KG1 (cell line): ENCODE data around the gene ATF5.

Experiments used
- DNase-seq: peaks from one replicate; lab custom pipeline; 2025; lab: John Stamatoyannopoulos, UW

Gene ATF5

DNA sequence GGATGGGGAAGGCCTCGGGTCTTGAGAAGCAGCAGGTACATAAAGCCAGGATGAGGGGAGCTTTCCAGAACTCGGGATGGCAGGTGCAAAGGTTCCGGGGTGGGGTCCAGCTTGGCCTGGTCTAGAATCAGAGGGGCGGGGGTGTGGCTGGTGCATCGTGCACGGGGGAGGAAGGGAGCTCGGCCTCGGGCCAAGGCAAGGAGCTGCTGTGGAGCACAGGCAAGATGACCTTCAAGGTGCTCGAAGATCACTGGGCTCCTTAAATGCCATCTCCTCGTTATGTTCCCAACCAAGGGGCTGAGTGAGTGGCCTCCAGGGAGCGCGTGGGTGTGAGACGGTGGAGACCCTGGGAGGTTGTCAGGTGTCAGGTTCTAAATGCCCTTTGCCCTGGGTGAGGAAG is 48.1 kb downstream of the ATF5 start:
- DNase-seq: no peak

- DNase-seq: no peak
Measured at GRCh38 chr19:49977881-49978280, 48.9 kb downstream of the ATF5 start.

DNA sequence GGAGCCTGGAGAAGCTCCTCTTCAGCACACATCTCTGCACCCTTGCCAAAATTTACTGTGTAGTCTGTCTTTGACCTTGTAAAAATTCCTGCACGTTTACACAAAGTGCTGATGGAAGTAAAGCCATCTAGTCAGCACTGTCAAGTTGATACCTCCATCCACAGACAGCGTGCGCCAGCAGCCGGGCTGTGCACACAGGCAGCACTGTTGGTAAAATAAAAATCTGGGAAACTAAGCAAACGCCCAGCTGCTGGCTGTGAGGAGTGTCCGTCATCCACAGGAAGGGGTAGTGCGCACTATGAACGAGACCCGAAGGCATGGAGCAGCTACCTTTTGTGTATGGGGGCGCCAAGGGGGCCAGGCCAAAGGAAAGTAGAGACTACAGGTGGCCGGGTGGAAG is 49.3 kb downstream of the ATF5 start:
- DNase-seq: no peak

DNA sequence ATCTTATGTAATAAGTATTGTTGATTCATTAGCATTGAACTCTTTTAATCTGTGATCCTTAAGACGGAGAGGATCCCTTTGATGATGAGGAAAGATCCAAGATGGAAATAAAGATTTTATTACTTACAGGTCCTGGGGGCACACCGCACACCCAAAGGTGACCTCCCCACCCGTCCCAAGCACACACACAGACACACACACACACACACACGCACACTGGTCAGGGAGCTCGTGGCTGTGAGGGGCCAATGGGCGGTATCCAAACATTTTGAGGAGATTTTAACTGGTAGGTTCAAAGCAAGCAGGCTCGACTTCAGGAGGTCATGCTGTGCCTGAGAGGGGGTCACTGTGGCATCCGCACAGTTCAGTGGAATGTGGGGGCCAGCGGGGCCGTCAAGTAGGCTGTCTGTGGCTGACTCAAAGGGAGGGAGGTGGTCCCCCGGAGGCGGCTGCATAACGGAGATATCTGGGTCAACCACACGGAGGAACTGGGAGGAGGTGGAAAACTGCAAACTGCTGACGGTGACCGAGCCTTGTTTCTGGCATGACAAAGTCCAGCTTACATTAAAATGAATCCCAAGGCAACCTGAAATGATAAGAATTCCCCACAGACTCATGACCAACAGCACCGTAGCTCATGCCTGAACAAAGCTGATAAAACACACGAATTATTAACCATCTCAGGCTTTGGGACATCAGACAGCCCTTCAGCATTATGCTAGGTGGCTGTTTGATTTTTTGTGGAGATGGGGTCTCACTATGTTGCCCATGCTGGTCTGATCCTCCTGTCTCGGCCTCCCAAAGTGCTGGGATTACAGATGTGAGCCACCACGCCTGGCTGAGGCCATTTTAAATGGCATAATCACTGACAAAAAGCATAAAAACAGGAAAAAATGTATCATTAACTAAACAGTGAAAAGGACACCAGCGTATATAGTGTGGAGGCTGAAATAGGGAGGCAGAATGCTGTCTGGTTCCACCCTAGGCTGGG is 52.9 kb downstream of the ATF5 start:
- no peak for DNase-seq
